Pancreas (tissue), 10 donors: ENCODE data around the gene INPPL1. TPM values are rescaled to one million over a fixed set of nuclear protein-coding genes. Genes with fewer than 3 reads are reported as not detected.

Source experiments
- ATAC-seq, 4 donors: fragments of 200-7000 bp; cut with Tn5 transposase; one replicate each; pipeline versions ENCODE4 v1.8.0 to v1.9.1; 2020; ENCODE audit warnings: mild to moderate bottlenecking in 4 of 4, moderate library complexity in 4 of 4
- DNase-seq, 6 donors: peaks; one replicate each; pipeline ENCODE4 v3.0.0-alpha.2; 2020
- FAIRE-seq: peaks from 2 replicates; lab custom pipeline; 2012; peaks lifted over from hg19 to GRCh38; lab: Jason Lieb, UNC
- H3K27ac ChIP-seq, 4 donors: fragments of 200-600 bp; sonication (generic); 1 replicate in 3 of 4; 2 replicates in 1 of 4; pipeline versions ENCODE4 v1.5.0 to v1.8.0; 2020
- H3K27me3 ChIP-seq, 4 donors: fragments of 200-600 bp; one replicate each; pipeline ENCODE4 v1.8.0; 2021
- H3K36me3 ChIP-seq, 3 donors: fragments of 200-600 bp; sonication (generic) in 1 of 3; one replicate each; pipeline versions ENCODE4 v1.5.0 to v1.8.0; 2020 to 2021
- H3K4me1 ChIP-seq, 3 donors: fragments of 200-600 bp; one replicate each; pipeline ENCODE4 v1.8.0; 2021
- H3K4me3 ChIP-seq, 4 donors: fragments of 200-600 bp; sonication (generic) in 2 of 4; one replicate each; pipeline versions ENCODE4 v1.5.0 to v1.8.0; 2020 to 2021
- H3K9me3 ChIP-seq, 4 donors: fragments of 200-600 bp; one replicate each; pipeline ENCODE4 v1.8.0; 2021
- WGBS, 2 donors: extraction: QIAGEN DNeasy Blood & Tissue Kit; methylation state at CpG; one replicate each; pipeline ENCODE4 v1.1.7; 2013; 5-methylcytosine and 5-hydroxymethylcytosine counted together
- intact Hi-C, 3 donors: fragments of 100-400 bp; cut with DNase I; formaldehyde crosslinking; loops; one replicate each; pipeline versions ENCODE4 v1.11.1 to v1.14.2; 2022
- polyA plus RNA-seq, 2 donors: library from polyadenylated mRNA; stranded (reverse); fragments of 200-250 nt; gene quantifications; one replicate each; pipeline ENCODE4 v1.2.3, GENCODE V29; 2013
- total RNA-seq, 6 donors: library from RNA; stranded (reverse); fragmentation: NEBNext Ultra II Directional in 4 of 6; extraction: Animal tissue kit (Norgen Biotek cat#: 25700) in 4 of 6; gene quantifications; one replicate each; pipeline versions ENCODE4 v1.2.1 to v1.2.4, GENCODE V29; 2021 to 2023
- TF ChIP-seq, protein P1 (sequence below), 4 donors: fragments of 200-600 bp; sonication (generic) in 3 of 4; IDR thresholded peaks; one replicate each; pipeline versions ENCODE4 v1.5.0 to v1.8.0; 2021; ENCODE audit warnings: antibody characterized with exemption in 4 of 4
- donor health status: healthy with polysubstance abuse.
- donor health status: DM: no; HTN: no; CAD: no; lungs with moderate emphysema.
- donor health status: DM: no; HTN: no; CAD: no.
- donor health status: control.
- donor health status: control.
- donor health status: Bipolar disorder and iron deficiency.
- donor health status: DM: yes; HTN: yes; CAD: no.
- donor health status: DM: no; HTN: no; CAD: no.
- donor health status: DM: no; HTN: no; CAD: no.
- donor health status: DM: yes; HTN: yes; CAD: no.

The INPPL1 gene
- total and polyA plus RNA-seq, 8 donors = 46.3 to 131 (median 62.7) TPM

DNA sequence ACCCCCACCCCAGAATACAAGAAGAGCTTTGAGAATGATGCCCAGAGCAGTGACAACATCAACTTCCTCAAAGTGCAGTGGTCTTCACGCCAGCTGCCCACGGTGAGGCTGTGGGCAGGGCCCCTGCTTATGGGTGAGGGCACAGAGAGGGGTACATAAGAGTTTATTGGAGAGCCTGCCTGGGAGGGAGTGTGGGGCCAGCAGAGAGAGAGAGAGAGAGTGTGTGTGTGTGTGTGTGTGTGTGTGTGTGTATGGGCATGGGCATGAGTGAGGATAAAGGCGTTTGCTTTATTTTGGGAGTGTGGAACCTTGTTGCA, 9.9 kb downstream of the INPPL1 start:
- TF ChIP-seq, protein P1, sequence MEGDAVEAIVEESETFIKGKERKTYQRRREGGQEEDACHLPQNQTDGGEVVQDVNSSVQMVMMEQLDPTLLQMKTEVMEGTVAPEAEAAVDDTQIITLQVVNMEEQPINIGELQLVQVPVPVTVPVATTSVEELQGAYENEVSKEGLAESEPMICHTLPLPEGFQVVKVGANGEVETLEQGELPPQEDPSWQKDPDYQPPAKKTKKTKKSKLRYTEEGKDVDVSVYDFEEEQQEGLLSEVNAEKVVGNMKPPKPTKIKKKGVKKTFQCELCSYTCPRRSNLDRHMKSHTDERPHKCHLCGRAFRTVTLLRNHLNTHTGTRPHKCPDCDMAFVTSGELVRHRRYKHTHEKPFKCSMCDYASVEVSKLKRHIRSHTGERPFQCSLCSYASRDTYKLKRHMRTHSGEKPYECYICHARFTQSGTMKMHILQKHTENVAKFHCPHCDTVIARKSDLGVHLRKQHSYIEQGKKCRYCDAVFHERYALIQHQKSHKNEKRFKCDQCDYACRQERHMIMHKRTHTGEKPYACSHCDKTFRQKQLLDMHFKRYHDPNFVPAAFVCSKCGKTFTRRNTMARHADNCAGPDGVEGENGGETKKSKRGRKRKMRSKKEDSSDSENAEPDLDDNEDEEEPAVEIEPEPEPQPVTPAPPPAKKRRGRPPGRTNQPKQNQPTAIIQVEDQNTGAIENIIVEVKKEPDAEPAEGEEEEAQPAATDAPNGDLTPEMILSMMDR (IDR thresholded peaks at IDR 0.05) = no peak
- FAIRE-seq (no peak), ATAC-seq (no peak), DNase-seq (no peak)
- Histone ChIP-seq H3K27ac (no peak overlapping the region), H3K9me3 (no peaks in the 10 kb centered on the region), H3K4me1 (peaks cover 0 to 6% (median 0%) of the 10 kb centered on the region in 3 donors), H3K4me3 (no peak overlapping the region), H3K27me3 (no peaks in the 10 kb centered on the region), H3K36me3 (peaks cover 0 to 60% (median 20%) of the 10 kb centered on the region in 3 donors)
- WGBS, 2 donors = 72 to 78% methylated on average over 3 of the region's 3 CpGs
- intact Hi-C loops = no loop called here

DNA sequence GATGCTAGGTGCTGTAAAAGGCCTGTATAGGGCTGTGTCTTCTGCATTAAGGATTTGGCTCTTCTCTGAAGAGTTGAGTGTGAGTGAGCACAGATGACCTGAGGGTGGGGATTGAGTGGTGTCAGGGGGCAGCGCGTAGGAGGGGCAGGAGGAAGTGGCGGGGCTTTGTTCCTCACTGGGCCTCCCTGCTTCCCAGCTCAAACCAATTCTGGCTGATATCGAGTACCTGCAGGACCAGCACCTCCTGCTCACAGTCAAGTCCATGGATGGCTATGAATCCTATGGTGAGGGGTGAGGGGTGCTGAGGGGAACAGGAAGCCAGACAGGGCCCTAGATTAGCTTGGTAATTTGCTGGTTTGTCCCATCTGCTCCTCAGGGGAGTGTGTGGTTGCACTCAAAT, 10.4 kb downstream of the INPPL1 start:
- Histone ChIP-seq H3K27me3 (no peaks in the 10 kb centered on the region), H3K27ac (no peak overlapping the region), H3K4me1 (peaks cover 0 to 6% (median under 1%) of the 10 kb centered on the region in 3 donors), H3K36me3 (peaks cover 0 to 55% (median 18%) of the 10 kb centered on the region in 3 donors), H3K9me3 (no peaks in the 10 kb centered on the region), H3K4me3 (no peak overlapping the region)
- TF ChIP-seq, protein P1 (IDR thresholded peaks at IDR 0.05) = no peak
- no peak for DNase-seq
- intact Hi-C loops = no loop called here
- ATAC-seq = no peak
- WGBS, 2 donors = 88 to 93% methylated on average over 4 of the region's 4 CpGs
- FAIRE-seq = no peak

- TF ChIP-seq, protein P1 (IDR thresholded peaks at IDR 0.05) = no peak
- no peaks in the 10 kb centered on the region for H3K9me3 ChIP-seq
- WGBS, 2 donors = 91 to 92% methylated on average over 17 of the region's 17 CpGs
- no peaks in the 10 kb centered on the region for H3K27me3 ChIP-seq
- H3K4me1 ChIP-seq = peaks cover 0 to 11% (median 7%) of the 10 kb centered on the region in 3 donors
- no peak overlapping the region for H3K27ac ChIP-seq
- FAIRE-seq (no peak), ATAC-seq (no peak), DNase-seq (peak in 2 of 6 donors; percentile 39 to 47)
- H3K36me3 ChIP-seq = peaks cover 0 to 49% (median 12%) of the 10 kb centered on the region in 3 donors
- intact Hi-C loops = no loop called here
- no peak overlapping the region for H3K4me3 ChIP-seq
Observed at GRCh38 chr11:72235351-72236057, 10.9 kb downstream of the INPPL1 start.

- ATAC-seq = no peak
- peaks cover 0 to 14% (median 9%) of the 10 kb centered on the region in 3 donors for H3K4me1 ChIP-seq
- intact Hi-C loops = no loop called here
- WGBS, 2 donors = 72% methylated on average over 4 of the region's 4 CpGs
- H3K27ac ChIP-seq = no peak overlapping the region
- no peak overlapping the region for H3K4me3 ChIP-seq
- H3K36me3 ChIP-seq = peaks cover 0 to 44% (median 5%) of the 10 kb centered on the region in 3 donors
- no peak for FAIRE-seq
- no peaks in the 10 kb centered on the region for H3K27me3 ChIP-seq
- no peaks in the 10 kb centered on the region for H3K9me3 ChIP-seq
- TF ChIP-seq, protein P1 (IDR thresholded peaks at IDR 0.05) = no peak
- no peak for DNase-seq
Observed at GRCh38 chr11:72236083-72236697, 11.6 kb downstream of the INPPL1 start.

- peaks cover 0 to 38% (median 5%) of the 10 kb centered on the region in 3 donors for H3K36me3 ChIP-seq
- no peak for ATAC-seq
- whole genome bisulfite sequencing, 2 donors = 76 to 93% methylated on average over 2 of the region's 2 CpGs
Observed at GRCh38 chr11:72236774-72237111, 12.2 kb downstream of the INPPL1 start.

More at GRCh38 chr11:72236774-72237111, 12.2 kb downstream of the INPPL1 start:
- Histone ChIP-seq H3K27me3 (no peaks in the 10 kb centered on the region), H3K4me1 (peaks cover 0 to 14% (median 9%) of the 10 kb centered on the region in 3 donors), H3K9me3 (no peaks in the 10 kb centered on the region), H3K27ac (no peak overlapping the region), H3K4me3 (no peak overlapping the region)
- intact Hi-C loops = no loop called here
- TF ChIP-seq, protein P1 (IDR thresholded peaks at IDR 0.05) = no peak
- DNase-seq = no peak
- no peak for FAIRE-seq
